K562 (cell line): ENCODE data around the gene DNAJC12. TPM values are rescaled to one million over a fixed set of nuclear protein-coding genes. Genes with fewer than 3 reads are reported as not detected.

Source experiments
- CBX2 ChIP-seq: fragments of 200-600 bp; sonication (generic); IDR thresholded peaks from one replicate; pipeline ENCODE4 v1.6.1; 2012; ENCODE audit warnings: mild to moderate bottlenecking, low read length, inconsistent platforms; ENCODE audit not compliant: insufficient read depth, poor library complexity, severe bottlenecking
- COPS2 ChIP-seq: fragments of 450-650 bp; conservative IDR thresholded peaks from 2 replicates; pipeline ENCODE4 v1.6.1; 2016; ENCODE audit warnings: mild to moderate bottlenecking, moderate library complexity
- DNMT1 ChIP-seq: fragments of 450-650 bp; IDR thresholded peaks from 2 replicates; pipeline ENCODE4 v1.6.1; 2016; ENCODE audit warnings: antibody characterized with exemption, mild to moderate bottlenecking
- ESRRA ChIP-seq: fragments of 450-650 bp; IDR thresholded peaks from 2 replicates; pipeline ENCODE4 v1.6.1; 2014; ENCODE audit warnings: low read depth, mild to moderate bottlenecking, moderate library complexity, borderline replicate concordance
- GATAD2B ChIP-seq: fragments of 450-650 bp; IDR thresholded peaks from 2 replicates; pipeline ENCODE4 v1.6.1; 2017; ENCODE audit warnings: mild to moderate bottlenecking, borderline replicate concordance
- JUN ChIP-seq, 2 experiments: sonication (generic) in 1 of 2; formaldehyde crosslinking in 1 of 2; IDR thresholded peaks; 2 replicates each; pipeline versions ENCODE4 v1.6.1 to v1.8.0; 2012 to 2022; ENCODE audit warnings: borderline replicate concordance in 2 of 2, mild to moderate bottlenecking in 2 of 2, improper control_type of control experiment in 1 of 2, low read depth in 1 of 2, low read length in 1 of 2, missing genetic modification reagents in 1 of 2
- MCM7 ChIP-seq, 2 experiments: fragments of 450-650 bp; IDR thresholded peaks; 2 replicates each; pipeline ENCODE4 v1.6.1; 2016 to 2018
- NFE2L1 ChIP-seq: fragments of 450-650 bp; IDR thresholded peaks from 2 replicates; pipeline ENCODE4 v1.6.1; 2016; ENCODE audit warnings: missing genetic modification characterization, low read depth, mild to moderate bottlenecking, missing compliant biosample characterization, moderate library complexity, borderline replicate concordance
- ZNF695 ChIP-seq: fragments of 450-650 bp; formaldehyde crosslinking; IDR thresholded peaks from 2 replicates; pipeline ENCODE4 v1.4.0; 2020; ENCODE audit warnings: mild to moderate bottlenecking, moderate library complexity
- ZNF780A ChIP-seq: fragments of 250-450 bp; sonication (Bioruptor Pico); IDR thresholded peaks from 2 replicates; pipeline ENCODE4 v1.5.0; 2021; ENCODE audit warnings: mild to moderate bottlenecking
- ZZZ3 ChIP-seq: fragments of 450-650 bp; IDR thresholded peaks from 2 replicates; pipeline ENCODE4 v1.6.1; 2016; ENCODE audit warnings: antibody characterized with exemption, mild to moderate bottlenecking, moderate library complexity
- polyA plus RNA-seq, 8 experiments: library from polyadenylated mRNA; depleted of rRNA in 4 of 8; stranded (reverse) in 5 of 8; unstranded in 3 of 8; fragments of >200 nt; fragmentation: Nextera tagmentation in 2 of 8; fragmentation: Illumina TruSeq in 1 of 8; extraction: Ambion mirVana in 2 of 8; extraction: Trizol in 1 of 8; gene quantifications; 2 replicates each; pipeline versions ENCODE4 v1.2.1 to v1.2.3, GENCODE V29; 2011 to 2014; ENCODE audit warnings: inconsistent platforms in 1 of 8, missing spikeins in 1 of 8
- total RNA-seq, 7 experiments: library from RNA; depleted of rRNA in 6 of 7; stranded (reverse); fragments of >200 nt in 6 of 7; fragmentation: Illumina TruSeq in 2 of 7; extraction: Trizol in 2 of 7; gene quantifications; 2 replicates each; pipeline versions ENCODE4 v1.2.1 to v1.2.3, GENCODE V29; 2011 to 2021; ENCODE audit warnings: low replicate concordance in 1 of 7
- TF ChIP-seq, protein P1 (sequence below), 2 experiments: fragments of 450-650 bp; formaldehyde crosslinking in 1 of 2; IDR thresholded peaks; 2 replicates each; pipeline versions ENCODE4 v1.4.0 to v1.6.1; 2014 to 2020; ENCODE audit warnings: mild to moderate bottlenecking in 2 of 2, borderline replicate concordance in 1 of 2, low read depth in 1 of 2
- TF ChIP-seq, protein P2 (sequence below): sonication (generic); formaldehyde crosslinking; IDR thresholded peaks from 2 replicates; pipeline ENCODE4 v1.8.1; 2022; ENCODE audit warnings: missing genetic modification reagents
- TF ChIP-seq, protein P3 (sequence below), 2 experiments: fragments of 450-650 bp in 1 of 2; sonication (generic) in 1 of 2; formaldehyde crosslinking in 1 of 2; IDR thresholded peaks in 1 of 2; conservative IDR thresholded peaks in 1 of 2; 2 replicates each; pipeline versions ENCODE4 v1.6.1 to v1.8.1; 2016 to 2023; ENCODE audit warnings: mild to moderate bottlenecking in 2 of 2, moderate library complexity in 2 of 2, inconsistent platforms in 1 of 2, missing genetic modification reagents in 1 of 2
- TF ChIP-seq, protein P4 (sequence below): fragments of 250-450 bp; sonication (Bioruptor Pico); IDR thresholded peaks from 2 replicates; pipeline ENCODE4 v1.5.0; 2020; ENCODE audit warnings: mild to moderate bottlenecking, borderline replicate concordance

Gene DNAJC12
- total and polyA plus RNA-seq, 9 of the 15 experiments (the other 6 are each of a cell fraction or from before 2014, with no cell fraction given), result 7.4 to 95.9 (median 68.5) TPM

DNA sequence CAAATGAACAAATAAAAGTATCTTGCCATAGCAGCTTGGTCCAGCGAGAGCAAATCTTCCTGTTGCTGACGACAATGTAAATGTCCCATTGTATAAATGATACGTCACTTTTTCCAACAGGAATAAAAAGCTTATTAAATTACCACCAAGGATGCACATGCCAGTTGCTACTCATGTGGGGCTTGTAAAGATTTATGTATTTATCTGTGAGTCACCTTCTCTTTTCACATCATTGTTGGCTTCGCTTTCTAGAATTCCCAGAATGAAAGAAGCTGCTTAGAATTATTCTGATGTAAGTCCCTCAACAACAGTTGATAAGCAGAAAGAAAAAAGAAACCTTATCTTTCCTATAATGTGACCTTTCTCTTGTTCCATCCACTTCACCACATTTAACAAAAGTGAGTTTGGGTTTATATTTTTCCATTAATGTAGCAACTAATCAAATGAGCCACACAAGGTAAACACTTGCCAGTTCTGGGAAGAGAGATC is 22.4 kb downstream of the DNAJC12 start (continued):
- TF ChIP-seq, protein P1, sequence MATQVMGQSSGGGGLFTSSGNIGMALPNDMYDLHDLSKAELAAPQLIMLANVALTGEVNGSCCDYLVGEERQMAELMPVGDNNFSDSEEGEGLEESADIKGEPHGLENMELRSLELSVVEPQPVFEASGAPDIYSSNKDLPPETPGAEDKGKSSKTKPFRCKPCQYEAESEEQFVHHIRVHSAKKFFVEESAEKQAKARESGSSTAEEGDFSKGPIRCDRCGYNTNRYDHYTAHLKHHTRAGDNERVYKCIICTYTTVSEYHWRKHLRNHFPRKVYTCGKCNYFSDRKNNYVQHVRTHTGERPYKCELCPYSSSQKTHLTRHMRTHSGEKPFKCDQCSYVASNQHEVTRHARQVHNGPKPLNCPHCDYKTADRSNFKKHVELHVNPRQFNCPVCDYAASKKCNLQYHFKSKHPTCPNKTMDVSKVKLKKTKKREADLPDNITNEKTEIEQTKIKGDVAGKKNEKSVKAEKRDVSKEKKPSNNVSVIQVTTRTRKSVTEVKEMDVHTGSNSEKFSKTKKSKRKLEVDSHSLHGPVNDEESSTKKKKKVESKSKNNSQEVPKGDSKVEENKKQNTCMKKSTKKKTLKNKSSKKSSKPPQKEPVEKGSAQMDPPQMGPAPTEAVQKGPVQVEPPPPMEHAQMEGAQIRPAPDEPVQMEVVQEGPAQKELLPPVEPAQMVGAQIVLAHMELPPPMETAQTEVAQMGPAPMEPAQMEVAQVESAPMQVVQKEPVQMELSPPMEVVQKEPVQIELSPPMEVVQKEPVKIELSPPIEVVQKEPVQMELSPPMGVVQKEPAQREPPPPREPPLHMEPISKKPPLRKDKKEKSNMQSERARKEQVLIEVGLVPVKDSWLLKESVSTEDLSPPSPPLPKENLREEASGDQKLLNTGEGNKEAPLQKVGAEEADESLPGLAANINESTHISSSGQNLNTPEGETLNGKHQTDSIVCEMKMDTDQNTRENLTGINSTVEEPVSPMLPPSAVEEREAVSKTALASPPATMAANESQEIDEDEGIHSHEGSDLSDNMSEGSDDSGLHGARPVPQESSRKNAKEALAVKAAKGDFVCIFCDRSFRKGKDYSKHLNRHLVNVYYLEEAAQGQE (IDR thresholded peaks at IDR 0.05; ENCODE audit: borderline replicate concordance), result no peak
- TF ChIP-seq, protein P1 (CRISPR knock-in tag; IDR thresholded peaks at IDR 0.05; ENCODE audit: low read depth), result no peak
- TF ChIP-seq, protein P2, sequence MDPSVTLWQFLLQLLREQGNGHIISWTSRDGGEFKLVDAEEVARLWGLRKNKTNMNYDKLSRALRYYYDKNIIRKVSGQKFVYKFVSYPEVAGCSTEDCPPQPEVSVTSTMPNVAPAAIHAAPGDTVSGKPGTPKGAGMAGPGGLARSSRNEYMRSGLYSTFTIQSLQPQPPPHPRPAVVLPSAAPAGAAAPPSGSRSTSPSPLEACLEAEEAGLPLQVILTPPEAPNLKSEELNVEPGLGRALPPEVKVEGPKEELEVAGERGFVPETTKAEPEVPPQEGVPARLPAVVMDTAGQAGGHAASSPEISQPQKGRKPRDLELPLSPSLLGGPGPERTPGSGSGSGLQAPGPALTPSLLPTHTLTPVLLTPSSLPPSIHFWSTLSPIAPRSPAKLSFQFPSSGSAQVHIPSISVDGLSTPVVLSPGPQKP, result no peak
- no peak for TF ChIP-seq MCM7 (IDR thresholded peaks at IDR 0.05)
- no peak for TF ChIP-seq ZZZ3
- TF ChIP-seq CBX2, result no peak
- no peak for TF ChIP-seq ESRRA
- TF ChIP-seq, protein P3, sequence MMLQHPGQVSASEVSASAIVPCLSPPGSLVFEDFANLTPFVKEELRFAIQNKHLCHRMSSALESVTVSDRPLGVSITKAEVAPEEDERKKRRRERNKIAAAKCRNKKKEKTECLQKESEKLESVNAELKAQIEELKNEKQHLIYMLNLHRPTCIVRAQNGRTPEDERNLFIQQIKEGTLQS (IDR thresholded peaks at IDR 0.05), result peak; percentile 75; the same call in 1 of the 2 replicates
- TF ChIP-seq, protein P3 (CRISPR knock-in tag; conservative IDR thresholded peaks at IDR 0.05), result no peak
- peak; percentile 66; the same call in 1 of the 2 replicates for TF ChIP-seq JUN (IDR thresholded peaks at IDR 0.05; ENCODE audit: borderline replicate concordance, low read depth, low read length)
- no peak for TF ChIP-seq JUN (CRISPR knock-in tag; IDR thresholded peaks at IDR 0.05; ENCODE audit: borderline replicate concordance)
- TF ChIP-seq, protein P4, sequence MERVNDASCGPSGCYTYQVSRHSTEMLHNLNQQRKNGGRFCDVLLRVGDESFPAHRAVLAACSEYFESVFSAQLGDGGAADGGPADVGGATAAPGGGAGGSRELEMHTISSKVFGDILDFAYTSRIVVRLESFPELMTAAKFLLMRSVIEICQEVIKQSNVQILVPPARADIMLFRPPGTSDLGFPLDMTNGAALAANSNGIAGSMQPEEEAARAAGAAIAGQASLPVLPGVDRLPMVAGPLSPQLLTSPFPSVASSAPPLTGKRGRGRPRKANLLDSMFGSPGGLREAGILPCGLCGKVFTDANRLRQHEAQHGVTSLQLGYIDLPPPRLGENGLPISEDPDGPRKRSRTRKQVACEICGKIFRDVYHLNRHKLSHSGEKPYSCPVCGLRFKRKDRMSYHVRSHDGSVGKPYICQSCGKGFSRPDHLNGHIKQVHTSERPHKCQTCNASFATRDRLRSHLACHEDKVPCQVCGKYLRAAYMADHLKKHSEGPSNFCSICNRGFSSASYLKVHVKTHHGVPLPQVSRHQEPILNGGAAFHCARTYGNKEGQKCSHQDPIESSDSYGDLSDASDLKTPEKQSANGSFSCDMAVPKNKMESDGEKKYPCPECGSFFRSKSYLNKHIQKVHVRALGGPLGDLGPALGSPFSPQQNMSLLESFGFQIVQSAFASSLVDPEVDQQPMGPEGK (CRISPR knock-in tag), result no peak
- TF ChIP-seq ZNF780A, result no peak
- TF ChIP-seq COPS2, result no peak
- TF ChIP-seq ZNF695 (CRISPR knock-in tag), result no peak
- no peak for TF ChIP-seq GATAD2B
- TF ChIP-seq DNMT1, result no peak
- no peak for TF ChIP-seq NFE2L1 (tag)
